AML-193 (cell line): ENCODE data around the gene SSH2.

Experiments used
- DNase-seq, 2 experiments: peaks; one replicate each; lab custom pipeline; 2025; lab: John Stamatoyannopoulos, UW

The SSH2 gene

GRCh38 chr17:29589524-29590410 lies 340.3 kb downstream of the SSH2 start, which contains the start of gene GIT1:
TSS of gene GIT1 (minus strand) at chr17:29589648. CDS start at chr17:29589378, 270 bp downstream.
- peak; percentile 83 to 84 for DNase-seq

GRCh38 chr17:29588562-29589411 lies 341.2 kb downstream of the SSH2 start:
- peak in 1 of 2 experiments; percentile 34 for DNase-seq

GRCh38 chr17:29588017-29588561 lies 341.9 kb downstream of the SSH2 start:
- DNase-seq = no peak

GRCh38 chr17:29587591-29587990 lies 342.4 kb downstream of the SSH2 start:
- DNase-seq = no peak

GRCh38 chr17:29586676-29587469 lies 343.2 kb downstream of the SSH2 start:
- DNase-seq = no peak

- no peak for DNase-seq
These were observed 344.8 kb downstream of the SSH2 start for GRCh38 chr17:29585080-29585751.

GRCh38 chr17:29584452-29585079 lies 345.5 kb downstream of the SSH2 start:
- no peak for DNase-seq

GRCh38 chr17:29583324-29584248 lies 346.4 kb downstream of the SSH2 start:
- no peak for DNase-seq

GRCh38 chr17:29582772-29583171 lies 347.3 kb downstream of the SSH2 start:
- DNase-seq = no peak

GRCh38 chr17:29582254-29582765 lies 347.7 kb downstream of the SSH2 start:
- DNase-seq = no peak

GRCh38 chr17:29581583-29582253 lies 348.3 kb downstream of the SSH2 start:
- DNase-seq = no peak

GRCh38 chr17:29579866-29580771 lies 349.9 kb downstream of the SSH2 start:
- DNase-seq = peak; percentile 85 to 86

- DNase-seq = no peak
These were observed 351.2 kb downstream of the SSH2 start for GRCh38 chr17:29578626-29579485.

GRCh38 chr17:29577385-29578211 lies 352.4 kb downstream of the SSH2 start:
- DNase-seq = no peak

- no peak for DNase-seq
These were observed 353.0 kb downstream of the SSH2 start for GRCh38 chr17:29577001-29577370.
